T-helper 2 cell treated with Interferon-gamma antibody and Interleukin-4, amounts not matched to agents 100 ng/mL and 5 ng/mL, for 36 hours (primary cell): ENCODE data around the gene ZCCHC17. TPM values are rescaled to one million over a fixed set of nuclear protein-coding genes. Genes with fewer than 3 reads are reported as not detected.

Experiments
- intact Hi-C: fragments of 100-400 bp; cut with micrococcal nuclease; formaldehyde crosslinking; loops from one replicate; pipeline ENCODE4 v1.15.1; 2023
- total RNA-seq: library from RNA; stranded (reverse); gene quantifications from 2 replicates; pipeline ENCODE4 v1.2.3, GENCODE V29; 2022

Gene ZCCHC17
- total RNA-seq, 1 donor from 2014 or later = 21.8 TPM

GRCh38 chr1:31302709-31303441 lies 6.0 kb downstream of the ZCCHC17 start:
- intact Hi-C loops = no loop called here

GRCh38 chr1:31306278-31306677 lies 9.4 kb downstream of the ZCCHC17 start:
- intact Hi-C loops = no loop called here

- intact Hi-C loops = no loop called here
These were observed 11.2 kb downstream of the ZCCHC17 start for GRCh38 chr1:31308036-31308435.

- intact Hi-C loops = no loop called here
These were observed 13.4 kb downstream of the ZCCHC17 start for GRCh38 chr1:31310198-31310597.

- intact Hi-C loops = no loop called here
These were observed 19.1 kb downstream of the ZCCHC17 start for GRCh38 chr1:31315902-31316301.

GRCh38 chr1:31318146-31318545 lies 21.3 kb downstream of the ZCCHC17 start:
- intact Hi-C loops = no loop called here

GRCh38 chr1:31324093-31324492 lies 27.3 kb downstream of the ZCCHC17 start:
- intact Hi-C loops = no loop called here

- intact Hi-C loops = no loop called here
These were observed 28.2 kb downstream of the ZCCHC17 start for GRCh38 chr1:31324992-31325391.

- intact Hi-C loops = no loop called here
These were observed 29.6 kb downstream of the ZCCHC17 start for GRCh38 chr1:31326461-31326860.

GRCh38 chr1:31327381-31327780 lies 30.5 kb downstream of the ZCCHC17 start:
- intact Hi-C loops = no loop called here

- intact Hi-C loops = loop anchor here (1.0 kb wide), 1 partner anchor 38 kb away; the partner anchor contains the start of gene ZCCHC17
These were observed 38.2 kb downstream of the ZCCHC17 start for GRCh38 chr1:31335007-31335406.

GRCh38 chr1:31336687-31337467 lies 40.0 kb downstream of the ZCCHC17 start:
- intact Hi-C loops = no loop called here

GRCh38 chr1:31344503-31344902 lies 47.7 kb downstream of the ZCCHC17 start:
- intact Hi-C loops = no loop called here

- intact Hi-C loops = no loop called here
These were observed 48.8 kb downstream of the ZCCHC17 start for GRCh38 chr1:31345635-31346034.

GRCh38 chr1:31346785-31347184 lies 50.0 kb downstream of the ZCCHC17 start:
- intact Hi-C loops = no loop called here

GRCh38 chr1:31348449-31348848 lies 51.6 kb downstream of the ZCCHC17 start:
- intact Hi-C loops = no loop called here

- intact Hi-C loops = no loop called here
These were observed 57.5 kb downstream of the ZCCHC17 start for GRCh38 chr1:31354283-31354682.

- intact Hi-C loops = no loop called here
These were observed 59.6 kb downstream of the ZCCHC17 start for GRCh38 chr1:31356427-31356826.

- intact Hi-C loops = no loop called here
These were observed 64.8 kb downstream of the ZCCHC17 start for GRCh38 chr1:31361607-31362006.

- intact Hi-C loops = no loop called here
These were observed 65.2 kb downstream of the ZCCHC17 start for GRCh38 chr1:31362032-31362431.

GRCh38 chr1:31364561-31365250 lies 67.9 kb downstream of the ZCCHC17 start:
- intact Hi-C loops = no loop called here

- intact Hi-C loops = no loop called here
These were observed 70.0 kb downstream of the ZCCHC17 start for GRCh38 chr1:31366796-31367195.
